ENCODE measurements around the gene DGKD. TPM values are rescaled to one million over a fixed set of nuclear protein-coding genes. Genes with fewer than 3 reads are reported as not detected.

The DGKD gene
- total and polyA plus RNA-seq, 2 experiments from 2014 or later = 3.9 to 4.0 TPM

- no peak overlapping the region for H3K4me3 ChIP-seq
- H3K79me2 ChIP-seq (ENCODE audit: insufficient read depth) = no peaks in the 10 kb centered on the region
- no peaks in the 10 kb centered on the region for H3K27me3 ChIP-seq (replicated peaks; ENCODE audit: insufficient read depth)
- DNase-seq = no peak
- H3K9me3 ChIP-seq (ENCODE audit: low read depth) = no peaks in the 10 kb centered on the region
- H3K4me2 ChIP-seq (ENCODE audit: unreplicated experiment) = no peak overlapping the region
- in situ Hi-C loops (cut with MboI) = no loop called here
- no peaks in the 10 kb centered on the region for H3K36me3 ChIP-seq (ENCODE audit: low read depth)
- H3K9me2 ChIP-seq (ENCODE audit: insufficient read depth) = no peaks in the 10 kb centered on the region
- 95 to 97% methylated on average over 18 of the region's 18 CpGs for WGBS, 2 experiments (ENCODE audit: low coverage in 1 of 2, low lambda C conversion rate in 2 of 2, missing lambda C conversion rate in 2 of 2)
- H4K20me1 ChIP-seq (ENCODE audit: insufficient read depth) = no peaks in the 10 kb centered on the region
- no peak for TF ChIP-seq EZH2phosphoT487 (IDR thresholded peaks at IDR 0.05; ENCODE audit: insufficient read depth, low read depth)
- no peak for TF ChIP-seq EZH2 (IDR thresholded peaks at IDR 0.05; ENCODE audit: insufficient read depth, poor library complexity, severe bottlenecking)
- H3K9ac ChIP-seq = no peak overlapping the region
- H3F3A ChIP-seq (ENCODE audit: insufficient read depth) = no peaks in the 10 kb centered on the region
- H3K27ac ChIP-seq = no peak overlapping the region
- H3K4me1 ChIP-seq (ENCODE audit: insufficient read depth) = peaks cover 10% of the 10 kb centered on the region
- H2AFZ ChIP-seq = no peak overlapping the region
These were observed 80.5 kb downstream of the DGKD start for GRCh38 chr2:233434666-233435330.

GRCh38 chr2:233435436-233436190 is 81.3 kb downstream of the DGKD start:
- H3K27me3 ChIP-seq (replicated peaks; ENCODE audit: insufficient read depth) = no peaks in the 10 kb centered on the region
- H3F3A ChIP-seq (ENCODE audit: insufficient read depth) = no peaks in the 10 kb centered on the region
- no peak overlapping the region for H3K9ac ChIP-seq
- H3K79me2 ChIP-seq (ENCODE audit: insufficient read depth) = no peaks in the 10 kb centered on the region
- no peaks in the 10 kb centered on the region for H3K36me3 ChIP-seq (ENCODE audit: low read depth)
- H3K4me1 ChIP-seq (ENCODE audit: insufficient read depth) = peaks cover 2% of the 10 kb centered on the region; the same call in 1 of the 2 replicates
- H2AFZ ChIP-seq = no peak overlapping the region
- WGBS, 2 experiments (ENCODE audit: low coverage in 1 of 2, low lambda C conversion rate in 2 of 2, missing lambda C conversion rate in 2 of 2) = 95 to 96% methylated on average over 18 of the region's 18 CpGs
- no peak for DNase-seq
- H3K4me3 ChIP-seq = no peak overlapping the region
- no peak overlapping the region for H3K27ac ChIP-seq
- no peaks in the 10 kb centered on the region for H3K9me3 ChIP-seq (ENCODE audit: low read depth)
- no peak for TF ChIP-seq EZH2 (IDR thresholded peaks at IDR 0.05; ENCODE audit: insufficient read depth, poor library complexity, severe bottlenecking)
- TF ChIP-seq EZH2phosphoT487 (IDR thresholded peaks at IDR 0.05; ENCODE audit: insufficient read depth, low read depth) = no peak
- in situ Hi-C loops (cut with MboI) = no loop called here
- no peak overlapping the region for H3K4me2 ChIP-seq (ENCODE audit: unreplicated experiment)
- H4K20me1 ChIP-seq (ENCODE audit: insufficient read depth) = no peaks in the 10 kb centered on the region
- no peaks in the 10 kb centered on the region for H3K9me2 ChIP-seq (ENCODE audit: insufficient read depth)

GRCh38 chr2:233436191-233436581 is 81.9 kb downstream of the DGKD start:
- Histone ChIP-seq H3K79me2 (ENCODE audit: insufficient read depth) (no peaks in the 10 kb centered on the region), H3K4me2 (ENCODE audit: unreplicated experiment) (no peak overlapping the region), H3K27ac (no peak overlapping the region), H3K9me3 (ENCODE audit: low read depth) (no peaks in the 10 kb centered on the region), H2AFZ (no peak overlapping the region), H3K4me3 (no peak overlapping the region), H4K20me1 (ENCODE audit: insufficient read depth) (no peaks in the 10 kb centered on the region), H3K27me3 (replicated peaks; ENCODE audit: insufficient read depth) (no peaks in the 10 kb centered on the region), H3K9me2 (ENCODE audit: insufficient read depth) (no peaks in the 10 kb centered on the region), H3K4me1 (ENCODE audit: insufficient read depth) (no peaks in the 10 kb centered on the region), H3F3A (ENCODE audit: insufficient read depth) (no peaks in the 10 kb centered on the region), H3K9ac (no peak overlapping the region), H3K36me3 (ENCODE audit: low read depth) (no peaks in the 10 kb centered on the region)
- TF ChIP-seq EZH2 (IDR thresholded peaks at IDR 0.05; ENCODE audit: insufficient read depth, poor library complexity, severe bottlenecking) (no peak), EZH2phosphoT487 (IDR thresholded peaks at IDR 0.05; ENCODE audit: insufficient read depth, low read depth) (no peak)
- no peak for DNase-seq
- in situ Hi-C loops (cut with MboI) = no loop called here
- WGBS, 2 experiments (ENCODE audit: low coverage in 1 of 2, low lambda C conversion rate in 2 of 2, missing lambda C conversion rate in 2 of 2) = 95 to 96% methylated on average over 15 of the region's 15 CpGs

GRCh38 chr2:233436691-233437438 is 82.6 kb downstream of the DGKD start:
- Histone ChIP-seq H3K9me2 (ENCODE audit: insufficient read depth) (no peaks in the 10 kb centered on the region), H3K4me1 (ENCODE audit: insufficient read depth) (no peaks in the 10 kb centered on the region), H2AFZ (no peak overlapping the region), H3K27ac (no peak overlapping the region), H3K9ac (no peak overlapping the region), H3K9me3 (ENCODE audit: low read depth) (no peaks in the 10 kb centered on the region), H3K27me3 (replicated peaks; ENCODE audit: insufficient read depth) (no peaks in the 10 kb centered on the region), H3K4me2 (ENCODE audit: unreplicated experiment) (no peak overlapping the region), H4K20me1 (ENCODE audit: insufficient read depth) (no peaks in the 10 kb centered on the region), H3K79me2 (ENCODE audit: insufficient read depth) (no peaks in the 10 kb centered on the region), H3K36me3 (ENCODE audit: low read depth) (no peaks in the 10 kb centered on the region), H3F3A (ENCODE audit: insufficient read depth) (no peaks in the 10 kb centered on the region), H3K4me3 (no peak overlapping the region)
- in situ Hi-C loops (cut with MboI) = no loop called here
- no peak for DNase-seq
- 91 to 92% methylated on average over 17 of the region's 17 CpGs for WGBS, 2 experiments (ENCODE audit: low coverage in 1 of 2, low lambda C conversion rate in 2 of 2, missing lambda C conversion rate in 2 of 2)
- no peak for TF ChIP-seq EZH2phosphoT487 (IDR thresholded peaks at IDR 0.05; ENCODE audit: insufficient read depth, low read depth)
- no peak for TF ChIP-seq EZH2 (IDR thresholded peaks at IDR 0.05; ENCODE audit: insufficient read depth, poor library complexity, severe bottlenecking)

All from GM23248 (cell line).